ENCODE results near the gene GFM2.

- TF ChIP-seq CTCF (IDR thresholded peaks at IDR 0.05; ENCODE audit: insufficient read depth, low read length) (no peak), GABPA (IDR thresholded peaks at IDR 0.05; ENCODE audit: low read depth) (no peak)
These were observed 81.7 kb downstream of the GFM2 start, which contains the start of gene HEXB for GRCh38 chr5:74684900-74685851.
